Suppressor macrophage treated with lipopolysaccharide for 4 hours (primary cell): Measurements from ENCODE around the gene DGKD.

Experiments
- DNase-seq: peaks from one replicate; pipeline ENCODE4 v3.0.0-alpha.2; 2020

DGKD gene

DNA sequence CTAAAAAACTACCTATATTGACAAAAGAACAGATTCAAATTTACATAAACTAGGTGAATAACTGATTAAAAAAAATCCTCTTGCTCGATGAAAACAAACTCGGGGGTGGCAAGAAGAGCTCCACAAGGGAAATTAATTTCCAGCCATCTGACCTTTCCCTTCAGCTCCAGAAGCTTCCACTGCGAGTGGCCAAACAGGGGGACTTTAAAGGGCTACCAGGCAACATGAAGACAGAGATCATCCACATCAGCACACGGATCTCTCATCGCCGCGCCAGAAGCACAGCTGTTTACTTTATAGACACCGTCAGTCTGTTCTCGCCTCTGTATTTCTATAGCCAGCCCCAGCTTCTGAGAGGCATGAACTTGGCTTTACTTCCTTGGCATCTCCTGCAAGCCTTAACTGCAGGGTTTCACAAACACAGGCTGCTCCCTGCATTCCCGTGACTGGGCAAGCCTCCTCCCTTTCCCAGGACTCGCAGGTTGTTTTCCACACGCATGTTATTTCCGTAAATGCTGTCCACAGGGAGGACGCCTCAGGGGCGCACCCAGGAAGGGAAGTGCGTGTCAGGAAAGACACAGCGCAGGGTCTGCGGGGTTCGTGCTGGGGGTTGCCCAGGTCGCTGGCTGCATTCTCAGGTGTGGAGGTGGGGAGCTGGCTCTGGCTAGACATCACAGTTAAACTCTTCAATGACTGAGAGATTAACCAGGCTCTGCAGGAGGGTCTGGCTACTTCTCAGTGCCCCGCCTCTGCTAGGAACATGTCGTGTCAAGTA is 127.3 kb downstream of the DGKD start:
- DNase-seq: no peak

- no peak for DNase-seq
Measured at GRCh38 chr2:233482616-233483015, 128.3 kb downstream of the DGKD start.

DNA sequence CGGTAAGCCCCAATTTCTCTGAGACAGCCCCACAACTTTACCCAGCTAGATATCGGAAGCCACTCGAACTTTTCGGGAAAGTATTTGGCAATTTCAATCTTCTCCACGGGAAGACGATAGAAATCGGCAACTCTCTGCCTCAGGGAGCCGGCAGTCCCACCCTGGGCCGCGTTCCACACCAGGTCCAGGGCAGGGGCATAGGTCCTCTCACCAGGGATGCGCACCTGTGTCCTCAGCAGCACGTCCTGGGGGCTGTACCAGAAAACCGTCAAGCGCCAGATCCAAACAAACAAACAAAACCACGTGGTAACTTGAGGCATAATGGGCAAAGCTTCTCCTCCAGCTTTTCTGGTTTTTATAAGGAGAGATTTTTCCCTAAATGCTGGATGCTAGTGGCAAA is 131.4 kb downstream of the DGKD start:
- DNase-seq: no peak

- DNase-seq: no peak
Measured at GRCh38 chr2:233486357-233486756, 132.1 kb downstream of the DGKD start.

GRCh38 chr2:233486778-233487552 is 132.7 kb downstream of the DGKD start:
- DNase-seq: no peak

GRCh38 chr2:233487748-233488345 is 133.6 kb downstream of the DGKD start:
- no peak for DNase-seq

DNA sequence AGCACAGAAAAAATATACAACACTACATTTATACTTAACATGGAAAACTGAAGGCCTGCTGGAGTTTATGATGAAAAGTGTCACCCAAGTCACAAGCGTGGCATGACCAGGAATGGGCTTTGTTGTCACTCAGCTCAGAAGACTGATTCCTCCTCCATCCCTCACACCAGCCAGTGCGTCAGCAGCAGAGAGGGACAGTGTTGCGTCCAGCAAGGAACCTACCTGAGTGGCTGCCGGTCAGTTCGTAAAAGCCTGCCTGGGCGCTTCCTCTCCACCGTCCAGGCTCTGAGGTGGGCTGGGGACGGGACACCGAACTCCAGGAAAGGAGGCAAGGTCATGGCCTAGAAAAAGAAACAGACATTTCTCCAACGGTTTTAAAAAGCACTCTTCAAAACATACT is 134.8 kb downstream of the DGKD start:
- DNase-seq: no peak

DNA sequence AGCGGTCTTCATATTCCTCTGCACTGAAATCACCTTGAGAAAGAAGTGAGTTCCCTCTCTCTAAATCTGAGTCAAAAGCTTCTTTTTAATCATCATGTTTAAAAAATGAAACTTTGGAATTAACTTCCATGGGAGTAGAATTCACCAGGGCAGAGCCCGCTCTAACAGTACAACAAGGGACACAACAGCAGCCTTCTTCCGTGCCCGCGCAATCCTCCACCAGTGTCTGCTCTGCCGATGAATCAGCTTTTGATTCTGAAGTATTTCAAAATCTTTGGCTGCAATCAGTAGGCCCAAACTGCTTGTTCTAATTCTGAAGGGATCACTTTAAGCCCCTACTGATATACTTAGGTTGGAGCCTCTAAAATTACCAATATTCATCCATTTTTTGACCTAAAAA is 135.4 kb downstream of the DGKD start:
- no peak for DNase-seq

GRCh38 chr2:233490831-233491230 is 136.5 kb downstream of the DGKD start:
- no peak for DNase-seq

DNA sequence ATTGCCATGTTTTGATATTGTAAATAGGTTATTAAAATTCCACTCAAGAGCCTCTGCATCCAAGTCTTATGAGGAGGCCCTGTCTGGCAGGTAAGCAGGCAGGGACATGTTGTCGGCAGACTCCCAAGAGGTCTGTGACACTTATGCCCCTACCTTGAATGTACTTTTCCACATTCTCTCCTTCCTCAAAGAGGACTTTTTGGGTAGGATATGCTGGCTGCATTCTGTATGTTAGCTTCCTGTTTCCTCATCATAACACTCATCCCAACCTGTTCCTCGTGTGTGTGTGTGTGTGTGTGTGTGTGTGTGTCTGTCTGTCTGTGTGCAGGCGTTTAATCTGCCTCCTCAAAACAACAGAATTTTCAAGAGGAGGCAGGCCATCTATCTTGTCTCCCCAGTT is 137.0 kb downstream of the DGKD start:
- no peak for DNase-seq

DNA sequence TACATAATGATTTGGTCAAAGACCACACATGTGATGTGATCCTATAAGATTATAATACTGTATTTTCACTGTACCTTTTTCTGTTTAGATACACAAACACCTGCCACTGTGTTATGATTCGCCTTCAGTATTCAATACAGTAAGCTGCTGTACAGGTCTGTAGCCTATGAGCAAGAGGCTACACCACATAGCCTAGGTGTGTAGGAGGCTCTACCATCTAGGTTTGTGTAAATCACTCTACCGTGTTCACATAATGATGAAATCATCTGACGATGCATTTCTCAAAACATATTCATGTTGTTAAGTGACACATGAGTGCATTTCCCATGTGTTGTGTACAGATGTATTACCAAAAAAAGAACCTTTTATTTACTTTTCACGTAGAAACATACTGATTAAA is 137.8 kb downstream of the DGKD start:
- DNase-seq: no peak

- DNase-seq: no peak
Measured at GRCh38 chr2:233492751-233493150, 138.5 kb downstream of the DGKD start.

DNA sequence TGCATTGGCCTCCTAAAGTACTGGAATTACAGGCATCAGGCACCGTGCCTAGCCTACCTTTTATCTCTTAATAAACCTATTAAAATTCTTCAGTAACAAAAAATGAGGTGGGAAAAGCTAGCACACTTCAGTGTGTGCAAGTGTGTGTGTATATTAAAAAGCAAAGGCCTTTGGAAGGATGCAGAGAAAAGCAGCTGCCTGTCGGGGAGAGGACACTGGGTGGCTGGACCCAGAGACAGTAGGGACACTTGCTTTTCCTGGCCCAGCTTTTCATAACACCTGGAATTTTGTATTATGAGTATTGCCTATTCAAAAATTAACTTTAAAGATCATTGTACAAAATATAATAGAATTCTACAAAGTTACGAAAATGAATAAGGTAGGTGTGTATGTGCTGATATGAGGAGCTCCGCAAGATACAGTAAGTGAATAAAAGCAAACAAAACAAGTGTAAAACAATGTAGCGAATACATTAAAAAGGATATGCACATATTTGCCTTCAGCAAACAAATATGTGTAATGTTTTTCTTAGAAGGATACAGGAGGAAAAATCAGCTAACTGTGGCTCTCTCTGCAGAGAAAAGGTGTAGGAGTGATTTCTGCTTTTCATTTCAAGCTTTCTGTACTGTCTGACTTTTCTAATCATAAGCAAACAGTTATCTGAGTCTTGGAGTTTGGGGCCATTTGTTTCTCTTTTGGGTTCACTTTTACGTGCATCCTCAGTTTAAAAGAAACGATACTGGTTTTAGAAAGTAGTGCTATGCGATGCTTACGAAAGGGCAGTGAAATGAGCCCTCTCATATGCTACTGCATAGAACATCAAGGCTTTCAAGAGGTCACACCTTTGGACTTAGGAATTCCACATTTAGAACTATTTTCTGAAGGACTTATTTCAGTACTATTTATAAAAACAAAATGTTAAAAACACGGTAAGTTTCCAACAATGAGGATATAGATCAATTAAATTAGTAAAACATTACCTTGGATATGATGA is 141.5 kb downstream of the DGKD start:
- DNase-seq: no peak

DNA sequence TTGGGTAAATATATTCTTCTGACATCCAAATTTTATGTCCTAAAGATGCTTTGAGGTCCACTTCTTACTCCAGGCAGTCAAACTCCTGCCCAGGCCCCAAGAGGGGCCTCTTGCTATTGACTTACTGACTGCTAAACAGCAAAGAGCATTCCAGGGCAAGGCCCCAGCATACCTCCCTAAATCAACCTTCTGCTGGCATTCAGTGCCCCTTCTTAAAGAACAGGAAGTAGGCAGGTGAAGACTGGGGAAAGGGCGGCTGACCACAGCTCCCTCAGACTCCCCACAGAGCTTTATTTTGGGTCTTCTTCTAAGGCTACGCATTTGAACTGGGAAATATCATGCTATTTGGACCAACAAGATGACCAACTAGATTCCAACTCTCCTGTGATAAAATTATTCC is 143.4 kb downstream of the DGKD start:
- DNase-seq: no peak

DNA sequence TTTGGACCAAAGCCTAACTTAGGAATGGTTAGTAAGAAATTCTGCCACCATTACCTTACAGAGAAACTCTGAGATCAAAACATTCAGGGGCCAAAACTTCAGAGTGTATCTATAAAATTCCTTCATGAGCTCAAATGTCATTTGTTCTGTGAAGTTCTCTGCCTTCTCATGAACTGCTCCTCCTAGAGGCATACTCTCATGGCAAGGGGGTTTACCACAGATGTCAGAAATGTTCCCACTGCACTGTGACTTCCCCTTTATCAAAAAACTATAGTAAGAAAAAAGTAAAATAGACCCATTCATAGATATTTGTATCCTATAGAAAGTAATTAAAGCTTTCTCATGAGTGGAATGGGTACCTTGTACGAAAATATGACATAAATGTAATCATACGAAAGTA is 143.8 kb downstream of the DGKD start:
- DNase-seq: peak; percentile 13

DNA sequence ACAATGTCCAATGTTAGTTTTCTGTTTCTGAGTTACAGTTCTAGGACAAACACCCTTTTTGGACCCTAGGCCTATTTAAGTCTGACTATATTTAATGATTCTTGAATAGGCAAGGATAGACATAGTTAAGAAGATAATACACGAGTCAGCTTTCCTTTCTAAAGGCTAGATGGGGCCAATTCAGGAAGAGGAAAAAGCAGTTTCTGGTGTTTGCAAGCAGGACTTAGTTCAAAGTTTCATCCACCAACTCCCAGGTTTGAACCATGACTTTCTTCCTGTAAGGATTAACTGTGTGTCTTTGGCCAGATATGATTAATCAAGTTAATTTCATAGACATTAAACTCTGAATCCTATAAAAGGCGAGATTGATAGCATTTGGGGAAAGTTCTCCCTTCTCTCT is 145.6 kb downstream of the DGKD start:
- no peak for DNase-seq

- peak; percentile 32 for DNase-seq
Measured at GRCh38 chr2:233501198-233502076, 147.1 kb downstream of the DGKD start.

GRCh38 chr2:233503481-233503880 is 149.2 kb downstream of the DGKD start:
- DNase-seq: no peak

GRCh38 chr2:233503947-233504637 is 149.8 kb downstream of the DGKD start:
- no peak for DNase-seq

- DNase-seq: no peak
Measured at GRCh38 chr2:233513953-233514655, 159.8 kb downstream of the DGKD start.
